Measurements from ENCODE around the gene ISYNA1. TPM values are rescaled to one million over a fixed set of nuclear protein-coding genes. Genes with fewer than 3 reads are reported as not detected.

The ISYNA1 gene
- total and polyA plus RNA-seq, 2 of the 8 experiments (the other 6 are each of a cell fraction or from before 2014, with no cell fraction given): 207 to 264 TPM

DNA sequence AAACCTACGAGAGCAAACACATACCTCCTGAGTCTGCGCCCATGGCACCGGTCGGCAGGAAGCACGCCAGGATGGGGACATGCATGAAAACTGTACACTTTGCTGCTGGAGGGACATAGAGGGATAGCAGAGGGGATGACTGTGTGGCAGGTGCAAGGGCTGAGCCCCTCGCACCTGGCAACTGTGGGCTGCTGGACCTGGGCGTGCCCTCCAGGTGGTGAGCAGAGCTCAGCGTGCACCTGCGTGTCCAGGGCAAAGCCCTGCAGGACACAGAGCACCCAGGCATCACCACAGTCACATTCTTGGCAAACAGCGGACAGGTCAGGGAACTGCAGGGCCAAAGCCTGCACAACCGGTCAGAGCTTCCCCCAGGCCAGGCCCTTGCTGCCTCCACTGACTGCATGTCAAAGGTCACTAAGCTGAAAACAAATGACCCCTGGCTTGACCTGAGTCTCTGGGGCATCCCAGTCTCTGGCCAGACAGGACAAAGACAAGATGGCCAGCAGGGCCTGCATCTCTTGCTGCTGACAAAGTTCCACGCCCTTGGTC is 9.0 kb upstream of the ISYNA1 start:
- no peak overlapping the region for H3K14ac ChIP-seq (ENCODE audit: insufficient read length)
- peaks cover 3 to 7% of the 10 kb centered on the region in 2 experiments for H4K20me1 ChIP-seq (replicated peaks in 1 of 2; ENCODE audit: control insufficient read depth in 1 of 2, insufficient read depth in 2 of 2, low read length in 2 of 2)
- no peak overlapping the region for H3K56ac ChIP-seq (replicated peaks; ENCODE audit: insufficient read length, low read depth, low read length)
- H2BK120ac ChIP-seq (replicated peaks; ENCODE audit: low read depth, low read length): no peak overlapping the region
- no peak overlapping the region for H3K23ac ChIP-seq (ENCODE audit: insufficient read length)
- TF ChIP-seq SIN3A (conservative IDR thresholded peaks at IDR 0.05 in 1 of 2, IDR thresholded peaks at IDR 0.05 in 1 of 2; ENCODE audit: low read depth in 1 of 2, low read length in 2 of 2) (no peak), SUZ12 (IDR thresholded peaks at IDR 0.05; ENCODE audit: low read length) (no peak), TCF12 (IDR thresholded peaks at IDR 0.05; ENCODE audit: low read depth, low read length) (no peak), RXRA (IDR thresholded peaks at IDR 0.05; ENCODE audit: insufficient read depth, low read depth, low read length) (no peak), KDM1A (IDR thresholded peaks at IDR 0.05; ENCODE audit: borderline replicate concordance, low read length) (no peak), KDM4A (IDR thresholded peaks at IDR 0.05; ENCODE audit: low read depth, low read length, severe bottlenecking) (no peak), HDAC2 (IDR thresholded peaks at IDR 0.05; ENCODE audit: borderline replicate concordance in 1 of 2, low read depth in 2 of 2, low read length in 2 of 2) (no peak), CHD1 (IDR thresholded peaks at IDR 0.05; ENCODE audit: low read depth, low read length) (no peak)
- TF ChIP-seq, protein P1, sequence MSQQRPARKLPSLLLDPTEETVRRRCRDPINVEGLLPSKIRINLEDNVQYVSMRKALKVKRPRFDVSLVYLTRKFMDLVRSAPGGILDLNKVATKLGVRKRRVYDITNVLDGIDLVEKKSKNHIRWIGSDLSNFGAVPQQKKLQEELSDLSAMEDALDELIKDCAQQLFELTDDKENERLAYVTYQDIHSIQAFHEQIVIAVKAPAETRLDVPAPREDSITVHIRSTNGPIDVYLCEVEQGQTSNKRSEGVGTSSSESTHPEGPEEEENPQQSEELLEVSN (IDR thresholded peaks at IDR 0.05): no peak
- no peak overlapping the region for H3K9ac ChIP-seq (replicated peaks in 1 of 4; ENCODE audit: extremely low read depth in 1 of 4, low read depth in 3 of 4, low read length in 3 of 4)
- no peak overlapping the region for H3K4ac ChIP-seq (replicated peaks; ENCODE audit: insufficient read length, low read depth, low read length)
- no peak overlapping the region for H2BK15ac ChIP-seq (ENCODE audit: low read length)
- no peaks in the 10 kb centered on the region for H3K27me3 ChIP-seq (replicated peaks in 1 of 4; ENCODE audit: control insufficient read depth in 3 of 4, extremely low read depth in 1 of 4, insufficient read depth in 3 of 4, low read length in 3 of 4)
- POLR2A ChIA-PET (ENCODE audit: partially characterized antibody): interaction anchor here (1.0 to 1.5 kb wide), 2 partner anchors 10 kb away, joined by 3 to 4 read pairs; no protein-coding TSS in a partner anchor
- H2AFZ ChIP-seq (ENCODE audit: low read length): no peak overlapping the region
- no peak overlapping the region for H2AK5ac ChIP-seq (ENCODE audit: low read depth, low read length)
- 79% methylated on average over 12 of the region's 12 CpGs; no CpG with 5 or more reads in 1 of the 2 experiments for WGBS, 2 experiments (ENCODE audit: extremely low coverage in 1 of 2, insufficient coverage in 1 of 2, insufficient read length in 1 of 2, insufficient replicate concordance in 2 of 2, low coverage in 1 of 2, low lambda C conversion rate in 2 of 2, missing lambda C conversion rate in 1 of 2)
- CTCF ChIA-PET (ENCODE audit: partially characterized antibody): interaction anchor here (0.6 to 13.5 kb wide), 7 partner anchors 8 to 1402 kb away, joined by 3 to 143 read pairs (median 4); no protein-coding TSS in a partner anchor
- no peaks in the 10 kb centered on the region; a peak in 3 of 7 replicates for H3K4me1 ChIP-seq (replicated peaks in 1 of 4; ENCODE audit: control insufficient read depth in 3 of 4, insufficient read depth in 4 of 4, low read length in 3 of 4)
- FAIRE-seq: no peak
- no peak overlapping the region for H2BK12ac ChIP-seq (ENCODE audit: low read depth, low read length)
- H3K27ac ChIP-seq (ENCODE audit: low read depth, low read length): no peak overlapping the region
- H3K18ac ChIP-seq (ENCODE audit: extremely low read depth, low read length): no peak overlapping the region
- no peak overlapping the region; the same call in 1 of the 2 replicates for H2BK5ac ChIP-seq (ENCODE audit: low read depth, low read length)
- no peak overlapping the region for H3K4me2 ChIP-seq (ENCODE audit: insufficient read depth in 1 of 2, low read depth in 2 of 2, low read length in 2 of 2)
- H4K5ac ChIP-seq (ENCODE audit: insufficient read length, low read depth, low read length): no peak overlapping the region
- H4K8ac ChIP-seq (ENCODE audit: extremely low read depth, insufficient read depth, low read length): no peak overlapping the region; the same call in 1 of the 2 replicates
- peaks cover 6% of the 10 kb centered on the region; the same call in 1 of the 2 replicates for H3K23me2 ChIP-seq (ENCODE audit: low read depth, low read length)
- H3K79me2 ChIP-seq (ENCODE audit: control insufficient read depth in 1 of 2, insufficient read depth in 2 of 2, low read length in 2 of 2): no peaks in the 10 kb centered on the region
- no peak overlapping the region for H2BK20ac ChIP-seq (ENCODE audit: low read length)
- no peak for DNase-seq (ENCODE audit: low read depth in 1 of 2, low spot score in 2 of 2)
- H4K91ac ChIP-seq (replicated peaks; ENCODE audit: insufficient read length, low read length): no peak overlapping the region
- H3K4me3 ChIP-seq (ENCODE audit: extremely low read depth in 1 of 4, insufficient read depth in 2 of 4, low read depth in 3 of 4, low read length in 4 of 4): no peak overlapping the region
- H3K36me3 ChIP-seq (ENCODE audit: control insufficient read depth in 2 of 4, insufficient read depth in 4 of 4, low read length in 3 of 4): peaks cover 0 to 18% (median 4%) of the 10 kb centered on the region in 4 experiments; a peak in 3 of 8 replicates
- H3K79me1 ChIP-seq (ENCODE audit: low read depth, low read length): no peaks in the 10 kb centered on the region
- H3K9me3 ChIP-seq (ENCODE audit: insufficient read depth in 2 of 2, low read depth in 1 of 2, low read length in 1 of 2): no peaks in the 10 kb centered on the region
